ENCODE data around the gene EIF3A.

The EIF3A gene

GRCh38 chr10:119025336-119025735 lies 55.3 kb downstream of the EIF3A start:
- Mint-ChIP-seq H3K9me3 (no peaks in the 10 kb centered on the region), H3K4me1 (ENCODE audit: low read depth) (peaks cover 14% of the 10 kb centered on the region), H3K27me3 (peaks cover 25% of the 10 kb centered on the region), H3K4me3 (no peak overlapping the region), H3K27ac (no peak overlapping the region), H3K36me3 (ENCODE audit: low read depth) (no peaks in the 10 kb centered on the region)
- intact Hi-C loops (cut with micrococcal nuclease), result no loop called here

GRCh38 chr10:119024882-119025281 lies 55.7 kb downstream of the EIF3A start:
- Mint-ChIP-seq H3K27me3 (peaks cover 25% of the 10 kb centered on the region), H3K36me3 (ENCODE audit: low read depth) (no peaks in the 10 kb centered on the region), H3K4me1 (ENCODE audit: low read depth) (peaks cover 15% of the 10 kb centered on the region), H3K4me3 (no peak overlapping the region), H3K9me3 (no peaks in the 10 kb centered on the region), H3K27ac (no peak overlapping the region)
- intact Hi-C loops (cut with micrococcal nuclease), result no loop called here

- H3K27me3 Mint-ChIP-seq, result peaks cover 20% of the 10 kb centered on the region
- H3K36me3 Mint-ChIP-seq (ENCODE audit: low read depth), result no peaks in the 10 kb centered on the region
- no peaks in the 10 kb centered on the region for H3K9me3 Mint-ChIP-seq
- peaks cover 8% of the 10 kb centered on the region for H3K4me1 Mint-ChIP-seq (ENCODE audit: low read depth)
- intact Hi-C loops (cut with micrococcal nuclease), result no loop called here
- H3K4me3 Mint-ChIP-seq, result no peak overlapping the region
- no peak overlapping the region for H3K27ac Mint-ChIP-seq
Observed at GRCh38 chr10:119023553-119023868, 57.1 kb downstream of the EIF3A start.

GRCh38 chr10:119022846-119023552 lies 57.6 kb downstream of the EIF3A start:
- Mint-ChIP-seq H3K36me3 (ENCODE audit: low read depth) (no peaks in the 10 kb centered on the region), H3K27me3 (peaks cover 15% of the 10 kb centered on the region), H3K4me1 (ENCODE audit: low read depth) (peaks cover 5% of the 10 kb centered on the region), H3K4me3 (no peak overlapping the region), H3K27ac (no peak overlapping the region), H3K9me3 (no peaks in the 10 kb centered on the region)
- intact Hi-C loops (cut with micrococcal nuclease), result no loop called here

GRCh38 chr10:119020627-119020946 lies 60.0 kb downstream of the EIF3A start:
- intact Hi-C loops (cut with micrococcal nuclease), result no loop called here
- Mint-ChIP-seq H3K27ac (peak overlapping the region; percentile 36), H3K9me3 (no peaks in the 10 kb centered on the region), H3K27me3 (peaks cover 11% of the 10 kb centered on the region), H3K36me3 (ENCODE audit: low read depth) (no peaks in the 10 kb centered on the region), H3K4me1 (ENCODE audit: low read depth) (peaks cover 5% of the 10 kb centered on the region), H3K4me3 (no peak overlapping the region)

GRCh38 chr10:119007211-119007574 lies 73.4 kb downstream of the EIF3A start:
- H3K27me3 Mint-ChIP-seq, result peaks cover 16% of the 10 kb centered on the region
- H3K4me3 Mint-ChIP-seq, result no peak overlapping the region
- H3K9me3 Mint-ChIP-seq, result no peaks in the 10 kb centered on the region
- intact Hi-C loops (cut with micrococcal nuclease), result no loop called here
- no peaks in the 10 kb centered on the region for H3K4me1 Mint-ChIP-seq (ENCODE audit: low read depth)
- H3K36me3 Mint-ChIP-seq (ENCODE audit: low read depth), result no peaks in the 10 kb centered on the region
- no peak overlapping the region for H3K27ac Mint-ChIP-seq

GRCh38 chr10:119006451-119007210 lies 74.0 kb downstream of the EIF3A start:
- Mint-ChIP-seq H3K4me1 (ENCODE audit: low read depth) (no peaks in the 10 kb centered on the region), H3K4me3 (no peak overlapping the region), H3K36me3 (ENCODE audit: low read depth) (no peaks in the 10 kb centered on the region), H3K9me3 (no peaks in the 10 kb centered on the region), H3K27ac (no peak overlapping the region), H3K27me3 (peaks cover 16% of the 10 kb centered on the region)
- intact Hi-C loops (cut with micrococcal nuclease), result no loop called here

GRCh38 chr10:119005362-119006043 lies 75.1 kb downstream of the EIF3A start:
- Mint-ChIP-seq H3K4me1 (ENCODE audit: low read depth) (no peaks in the 10 kb centered on the region), H3K27me3 (peaks cover 16% of the 10 kb centered on the region), H3K36me3 (ENCODE audit: low read depth) (no peaks in the 10 kb centered on the region), H3K27ac (no peak overlapping the region), H3K9me3 (no peaks in the 10 kb centered on the region), H3K4me3 (no peak overlapping the region)
- intact Hi-C loops (cut with micrococcal nuclease), result no loop called here

GRCh38 chr10:119003572-119004289 lies 76.9 kb downstream of the EIF3A start:
- no peaks in the 10 kb centered on the region for H3K36me3 Mint-ChIP-seq (ENCODE audit: low read depth)
- H3K27me3 Mint-ChIP-seq, result peaks cover 17% of the 10 kb centered on the region
- H3K4me1 Mint-ChIP-seq (ENCODE audit: low read depth), result no peaks in the 10 kb centered on the region
- H3K9me3 Mint-ChIP-seq, result no peaks in the 10 kb centered on the region
- H3K4me3 Mint-ChIP-seq, result no peak overlapping the region
- H3K27ac Mint-ChIP-seq, result no peak overlapping the region
- intact Hi-C loops (cut with micrococcal nuclease), result no loop called here

- Mint-ChIP-seq H3K4me1 (ENCODE audit: low read depth) (no peaks in the 10 kb centered on the region), H3K9me3 (no peaks in the 10 kb centered on the region), H3K4me3 (no peak overlapping the region), H3K27me3 (peaks cover 14% of the 10 kb centered on the region), H3K36me3 (ENCODE audit: low read depth) (no peaks in the 10 kb centered on the region), H3K27ac (no peak overlapping the region)
- intact Hi-C loops (cut with micrococcal nuclease), result no loop called here
Observed at GRCh38 chr10:119001717-119002500, 78.7 kb downstream of the EIF3A start.

GRCh38 chr10:118998183-118998582 lies 82.4 kb downstream of the EIF3A start:
- Mint-ChIP-seq H3K36me3 (ENCODE audit: low read depth) (no peaks in the 10 kb centered on the region), H3K27ac (no peak overlapping the region), H3K27me3 (peaks cover 9% of the 10 kb centered on the region), H3K9me3 (no peaks in the 10 kb centered on the region), H3K4me1 (ENCODE audit: low read depth) (no peaks in the 10 kb centered on the region), H3K4me3 (no peak overlapping the region)
- intact Hi-C loops (cut with micrococcal nuclease), result no loop called here

- H3K9me3 Mint-ChIP-seq, result no peaks in the 10 kb centered on the region
- H3K4me1 Mint-ChIP-seq (ENCODE audit: low read depth), result no peaks in the 10 kb centered on the region
- no peak overlapping the region for H3K4me3 Mint-ChIP-seq
- H3K36me3 Mint-ChIP-seq (ENCODE audit: low read depth), result no peaks in the 10 kb centered on the region
- H3K27ac Mint-ChIP-seq, result no peak overlapping the region
- intact Hi-C loops (cut with micrococcal nuclease), result no loop called here
- H3K27me3 Mint-ChIP-seq, result peaks cover 9% of the 10 kb centered on the region
Observed at GRCh38 chr10:118997379-118997778, 83.2 kb downstream of the EIF3A start.

- Mint-ChIP-seq H3K27me3 (peaks cover 12% of the 10 kb centered on the region), H3K4me1 (ENCODE audit: low read depth) (no peaks in the 10 kb centered on the region), H3K9me3 (no peaks in the 10 kb centered on the region), H3K4me3 (no peak overlapping the region), H3K27ac (no peak overlapping the region), H3K36me3 (ENCODE audit: low read depth) (no peaks in the 10 kb centered on the region)
- intact Hi-C loops (cut with micrococcal nuclease), result no loop called here
Observed at GRCh38 chr10:118995739-118996138, 84.9 kb downstream of the EIF3A start.

All from dendritic cell treated with granulocyte-macrophage colony-stimulating factor and Interleukin-4, amounts not matched to agents 40 ng/mL and 50 ng/mL, for 4 days (primary cell).